ENCODE measurements around the gene NUP210L.
"Not testable (repeated sequence)": the region's sequence is repeated elsewhere in the genome, so short reads cannot be mapped to it uniquely, and the experiment has no call there.

Gene NUP210L

DNA sequence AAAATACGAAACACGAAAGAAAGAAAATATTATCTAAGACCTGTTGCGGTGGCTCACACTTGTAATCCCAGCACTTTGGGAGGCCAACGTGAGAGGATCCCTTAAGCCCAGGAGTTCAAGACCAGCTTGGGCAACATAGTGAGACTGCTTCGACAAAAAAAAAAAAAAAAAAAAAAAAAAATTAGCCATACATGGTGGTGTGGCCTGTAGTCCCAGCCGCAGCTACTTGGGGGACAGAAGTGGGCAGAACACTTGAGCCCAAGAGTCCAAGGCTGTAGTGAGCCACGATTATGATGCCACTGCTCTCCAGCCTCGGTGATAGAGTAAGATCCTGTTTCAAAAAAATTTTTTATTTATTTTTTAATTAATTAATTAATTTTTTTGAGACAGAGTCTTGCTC is 167.3 kb downstream of the NUP210L start:
- DNase-seq, result no peak

- no peak for DNase-seq
Observed at GRCh38 chr1:153985941-153986761, 168.7 kb downstream of the NUP210L start, which contains the start of gene RAB13. Gene RAB13, minus strand, starts transcription at chr1:153986339. Its CDS starts 103 bp downstream, at chr1:153986236.

GRCh38 chr1:153985341-153985912 is 169.4 kb downstream of the NUP210L start:
- DNase-seq, result no peak

DNA sequence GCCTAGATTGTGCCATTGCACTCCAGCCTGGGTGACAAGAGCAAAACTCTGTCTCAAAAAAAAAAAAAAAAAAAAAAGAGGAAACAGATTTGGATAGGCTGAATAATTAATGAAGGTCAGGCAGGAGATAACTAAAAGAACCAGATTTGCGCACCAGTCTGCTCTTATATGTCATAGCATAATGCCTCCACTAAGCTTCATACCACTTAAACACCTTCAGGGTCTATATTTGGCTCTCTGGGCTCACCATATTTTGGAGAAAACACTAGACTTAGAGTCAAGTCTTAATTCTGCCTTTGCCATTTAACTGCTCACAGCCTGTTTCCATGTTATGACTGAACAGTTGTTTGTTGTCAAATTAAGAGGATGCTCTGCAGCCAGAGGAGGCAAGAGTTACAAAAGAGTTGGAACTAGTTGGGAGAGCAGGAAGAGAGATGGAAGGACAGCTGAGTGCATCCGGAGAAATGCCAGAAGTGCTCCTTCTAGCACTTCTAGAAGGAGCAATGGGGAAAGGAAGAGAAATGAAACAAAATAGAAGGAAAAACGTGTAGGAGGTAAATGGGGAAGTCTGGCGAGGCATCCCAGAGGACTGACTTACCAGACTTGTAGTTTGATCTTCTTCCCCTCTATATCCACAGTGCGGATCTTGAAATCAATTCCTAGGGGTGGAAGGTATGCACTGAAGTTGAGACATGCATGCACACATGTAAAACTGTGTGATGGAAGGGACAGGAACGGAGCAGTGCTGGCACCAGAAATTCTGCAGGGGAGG is 170.6 kb downstream of the NUP210L start:
- DNase-seq, result no peak

GRCh38 chr1:153981735-153982134 is 173.1 kb downstream of the NUP210L start:
- DNase-seq, result not testable (repeated sequence)

DNA sequence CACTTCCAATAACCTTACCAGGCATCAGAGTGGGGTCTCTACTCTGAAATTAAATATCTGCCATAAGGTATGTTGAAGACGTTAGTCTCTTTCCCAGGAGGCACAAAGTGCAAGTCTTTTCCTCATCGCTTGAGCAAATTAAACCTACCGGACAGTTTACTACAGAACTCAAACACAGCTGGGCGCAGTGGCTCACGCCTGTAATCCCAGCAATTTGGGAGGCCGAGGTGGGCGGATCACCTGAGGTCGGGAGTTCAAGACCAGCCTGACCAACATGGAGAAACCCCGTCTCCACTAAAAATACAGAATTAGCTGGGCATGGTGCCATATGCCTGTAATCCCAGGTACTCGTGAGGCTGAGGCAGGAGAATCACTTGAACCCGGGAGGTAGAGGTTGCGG is 175.8 kb downstream of the NUP210L start:
- DNase-seq, result not testable (repeated sequence)

- DNase-seq, result no peak
Observed at GRCh38 chr1:153978274-153978909, 176.5 kb downstream of the NUP210L start.

DNA sequence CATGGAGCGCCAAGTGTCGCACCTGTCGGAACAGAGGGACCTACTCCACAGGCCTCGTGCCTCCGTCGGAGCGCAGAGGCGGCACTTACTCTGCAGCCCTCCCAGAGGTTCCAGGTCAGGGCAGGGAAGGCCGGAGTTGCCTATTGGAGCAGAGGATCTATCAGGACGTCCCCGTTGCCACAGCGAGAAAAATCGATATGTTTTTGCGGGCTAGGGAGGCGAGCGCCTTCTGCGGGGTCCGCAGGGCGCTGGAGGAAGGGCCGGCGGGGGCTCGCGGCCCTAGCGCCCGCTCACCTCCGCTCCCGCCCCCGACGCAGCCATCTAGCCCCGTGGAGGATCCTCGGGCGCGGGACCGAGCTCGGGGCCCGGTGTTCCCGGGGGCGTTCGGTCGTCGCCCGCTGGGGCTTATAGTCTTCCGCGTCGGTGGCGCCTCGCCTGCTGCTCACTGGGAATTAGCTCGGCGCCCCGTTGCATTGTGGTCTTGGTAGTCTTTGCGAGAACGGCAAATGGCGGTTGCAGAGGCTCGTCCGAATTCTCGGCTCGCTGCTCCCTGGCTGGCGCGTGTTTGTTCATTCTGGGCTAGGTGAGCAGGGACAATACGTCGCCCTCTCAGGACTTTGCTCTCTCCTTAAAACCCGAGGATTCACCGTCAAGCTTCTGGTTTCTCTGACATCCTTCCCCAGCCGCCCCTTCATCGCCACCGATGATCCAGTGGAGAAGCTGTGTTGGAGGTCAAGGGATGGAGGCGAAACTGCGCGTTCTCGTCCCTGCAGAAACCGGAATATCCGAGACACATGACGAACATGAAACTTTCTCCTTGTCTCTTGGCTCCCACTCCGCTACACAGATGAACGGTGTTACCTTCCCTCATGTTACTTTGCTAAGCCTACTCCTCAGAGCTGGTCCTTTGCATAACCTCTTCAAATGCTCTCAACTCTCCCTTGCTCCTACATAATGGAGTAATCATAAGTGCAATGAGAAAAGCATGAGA is 177.3 kb downstream of the NUP210L start, which contains the start of gene JTB:
JTB (minus strand) TSS at position 425 of the 991 bp plus-strand sequence; CDS start at position 3, 422 bp downstream.
- DNase-seq, result peak; percentile 90

DNA sequence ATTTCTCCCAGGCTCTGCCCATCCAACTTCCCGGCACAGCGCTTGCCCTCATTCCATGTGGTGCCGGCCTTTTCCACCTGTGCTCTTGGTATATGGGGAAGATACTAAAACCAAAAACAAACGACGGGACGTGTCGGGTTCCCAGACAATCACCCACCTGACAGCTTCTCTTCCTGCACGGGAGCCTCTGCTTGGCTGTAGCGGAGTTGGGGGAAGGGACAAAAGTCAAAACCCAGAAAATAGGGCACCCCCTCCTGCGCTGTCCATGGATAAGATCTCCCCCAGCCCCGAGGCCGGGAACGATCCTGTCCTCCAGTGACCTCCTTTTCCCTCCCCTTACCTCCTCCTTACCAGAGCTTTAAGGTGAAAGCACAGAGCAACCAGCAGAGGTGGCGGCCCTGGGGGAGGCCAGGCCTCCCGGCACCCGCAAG is 178.0 kb downstream of the NUP210L start:
- DNase-seq, result no peak

GRCh38 chr1:153973525-153973924 is 181.3 kb downstream of the NUP210L start:
- DNase-seq, result no peak

- DNase-seq, result no peak
Observed at GRCh38 chr1:153973071-153973470, 181.8 kb downstream of the NUP210L start.

- no peak for DNase-seq
Observed at GRCh38 chr1:153970346-153970745, 184.5 kb downstream of the NUP210L start.

GRCh38 chr1:153968972-153969371 is 185.9 kb downstream of the NUP210L start:
- no peak for DNase-seq

DNA sequence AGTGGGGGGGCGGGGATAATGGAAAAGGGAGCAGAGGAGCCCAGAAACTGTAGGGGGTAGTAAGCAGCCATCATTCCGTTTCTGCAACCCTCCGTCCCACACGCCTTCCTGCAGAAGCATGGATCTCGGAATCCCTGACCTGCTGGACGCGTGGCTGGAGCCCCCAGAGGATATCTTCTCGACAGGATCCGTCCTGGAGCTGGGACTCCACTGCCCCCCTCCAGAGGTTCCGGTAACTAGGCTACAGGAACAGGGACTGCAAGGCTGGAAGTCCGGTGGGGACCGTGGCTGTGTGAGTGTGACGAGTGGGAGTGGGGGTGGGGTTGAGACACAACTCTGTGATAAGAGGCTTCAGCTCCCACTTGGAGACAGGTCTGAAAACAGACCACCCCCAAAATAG is 186.5 kb downstream of the NUP210L start:
- DNase-seq, result no peak

- DNase-seq, result no peak
Observed at GRCh38 chr1:153968000-153968363, 186.9 kb downstream of the NUP210L start.

GRCh38 chr1:153967107-153967999 is 187.5 kb downstream of the NUP210L start, which contains the start of gene CREB3L4:
Gene CREB3L4, plus strand, starts transcription at chr1:153967902. Its CDS starts 624 bp downstream, at chr1:153968526.
- DNase-seq, result peak; percentile 92

- no peak for DNase-seq
Observed at GRCh38 chr1:153963850-153964331, 191.0 kb downstream of the NUP210L start.

DNA sequence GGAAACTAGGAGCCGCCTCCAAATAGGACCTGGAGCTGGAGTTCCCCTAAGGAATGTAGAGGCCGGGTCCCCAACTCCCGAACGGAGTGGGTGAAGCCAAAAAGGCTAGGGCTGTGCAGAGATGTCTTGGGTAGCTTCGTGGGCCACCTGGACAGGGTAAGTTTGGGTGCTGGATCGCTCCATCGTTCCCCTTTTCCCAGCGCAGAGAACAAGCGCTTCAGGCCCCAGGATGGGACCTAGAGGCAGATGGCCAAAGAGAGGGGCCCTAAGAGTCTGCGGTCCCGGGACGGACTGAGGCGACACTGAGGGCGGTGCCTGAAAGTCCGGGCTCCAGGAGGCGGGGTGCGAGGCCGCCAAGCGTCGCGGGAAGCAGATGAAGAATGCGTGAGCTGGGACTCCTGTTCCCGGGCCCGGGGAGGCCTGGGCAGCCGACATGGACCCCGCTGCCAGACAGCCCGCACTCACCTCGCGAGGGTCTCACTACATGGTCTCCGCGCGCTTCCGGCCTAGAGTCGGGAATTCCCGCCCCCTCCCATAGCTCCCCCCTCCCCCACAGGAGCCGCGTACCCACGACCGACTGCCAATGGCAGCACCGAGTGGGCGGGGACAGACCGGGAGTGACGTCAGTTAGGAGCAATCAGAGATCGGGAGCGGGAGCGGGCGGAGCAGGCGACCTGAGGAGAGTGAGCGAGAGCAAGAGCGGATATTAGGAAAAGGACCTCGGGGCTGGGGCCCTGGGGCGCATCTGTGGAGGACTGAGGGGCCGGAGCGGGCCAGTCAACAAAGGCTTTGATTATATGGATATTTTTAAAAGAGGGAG is 191.6 kb downstream of the NUP210L start, which contains the start of gene SLC39A1:
SLC39A1 (minus strand) TSS at position 508 of the 820 bp plus-strand sequence. CDS start 822 bp downstream, outside the sequence.
- peak; percentile 90 for DNase-seq

All from KG1 (cell line).